Breast epithelium (tissue), 3 donors: ENCODE results near the gene SKOR1.

Experiments used
- POLR2A ChIP-seq: fragments of 450-650 bp; IDR thresholded peaks from one replicate; pipeline ENCODE4 v1.6.1; 2016; ENCODE audit warnings: antibody characterized with exemption, mild to moderate bottlenecking, moderate library complexity
- POLR2AphosphoS5 ChIP-seq, 3 donors: sonication (generic); formaldehyde crosslinking; IDR thresholded peaks; one replicate each; pipeline ENCODE4 v1.6.1; 2017; ENCODE audit warnings: antibody characterized with exemption in 3 of 3
- TF ChIP-seq, protein P1 (sequence below), 3 donors: fragments of 450-650 bp; IDR thresholded peaks; one replicate each; pipeline ENCODE4 v1.5.1; 2016 to 2017; ENCODE audit warnings: antibody characterized with exemption in 3 of 3, mild to moderate bottlenecking in 3 of 3, moderate library complexity in 3 of 3

DNA sequence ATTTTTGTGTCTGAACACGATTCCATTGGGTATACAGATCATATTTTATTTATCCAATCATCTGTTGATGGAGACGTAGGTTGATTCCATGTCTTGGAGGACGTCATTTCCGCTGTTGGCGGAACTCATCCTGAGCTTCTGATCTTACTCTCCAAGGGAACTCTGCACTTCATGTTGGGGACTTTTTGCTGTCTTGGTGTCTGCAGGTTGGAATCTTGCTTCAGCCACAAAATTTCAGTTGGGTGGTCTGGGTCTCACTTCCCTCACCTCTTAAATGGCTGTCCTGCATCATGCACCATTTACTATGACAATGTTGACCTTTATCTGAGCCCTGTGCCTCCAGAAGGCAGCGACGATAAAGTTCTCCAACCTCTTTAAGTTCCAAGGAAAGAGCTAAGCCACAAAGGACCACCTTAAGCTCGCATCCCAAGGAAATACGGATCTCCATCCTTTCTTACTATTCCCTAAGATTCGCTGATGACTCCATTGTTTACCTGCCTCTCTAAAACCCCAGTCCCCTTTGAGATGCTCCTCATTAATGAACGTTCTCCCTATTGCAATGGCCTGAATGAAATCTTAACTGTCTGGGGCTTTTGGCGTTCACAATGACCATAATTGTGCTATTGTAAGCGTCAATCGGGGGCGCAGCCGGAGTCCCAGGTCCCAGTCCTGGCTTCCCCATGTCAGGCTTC is 37.6 kb downstream of the SKOR1 start:
- TF ChIP-seq, protein P1, sequence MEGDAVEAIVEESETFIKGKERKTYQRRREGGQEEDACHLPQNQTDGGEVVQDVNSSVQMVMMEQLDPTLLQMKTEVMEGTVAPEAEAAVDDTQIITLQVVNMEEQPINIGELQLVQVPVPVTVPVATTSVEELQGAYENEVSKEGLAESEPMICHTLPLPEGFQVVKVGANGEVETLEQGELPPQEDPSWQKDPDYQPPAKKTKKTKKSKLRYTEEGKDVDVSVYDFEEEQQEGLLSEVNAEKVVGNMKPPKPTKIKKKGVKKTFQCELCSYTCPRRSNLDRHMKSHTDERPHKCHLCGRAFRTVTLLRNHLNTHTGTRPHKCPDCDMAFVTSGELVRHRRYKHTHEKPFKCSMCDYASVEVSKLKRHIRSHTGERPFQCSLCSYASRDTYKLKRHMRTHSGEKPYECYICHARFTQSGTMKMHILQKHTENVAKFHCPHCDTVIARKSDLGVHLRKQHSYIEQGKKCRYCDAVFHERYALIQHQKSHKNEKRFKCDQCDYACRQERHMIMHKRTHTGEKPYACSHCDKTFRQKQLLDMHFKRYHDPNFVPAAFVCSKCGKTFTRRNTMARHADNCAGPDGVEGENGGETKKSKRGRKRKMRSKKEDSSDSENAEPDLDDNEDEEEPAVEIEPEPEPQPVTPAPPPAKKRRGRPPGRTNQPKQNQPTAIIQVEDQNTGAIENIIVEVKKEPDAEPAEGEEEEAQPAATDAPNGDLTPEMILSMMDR (IDR thresholded peaks at IDR 0.05), result no peak
- TF ChIP-seq POLR2AphosphoS5 (IDR thresholded peaks at IDR 0.05), result no peak
- TF ChIP-seq POLR2A, result no peak
